ENCODE data around the gene TM9SF2.

The TM9SF2 gene

DNA sequence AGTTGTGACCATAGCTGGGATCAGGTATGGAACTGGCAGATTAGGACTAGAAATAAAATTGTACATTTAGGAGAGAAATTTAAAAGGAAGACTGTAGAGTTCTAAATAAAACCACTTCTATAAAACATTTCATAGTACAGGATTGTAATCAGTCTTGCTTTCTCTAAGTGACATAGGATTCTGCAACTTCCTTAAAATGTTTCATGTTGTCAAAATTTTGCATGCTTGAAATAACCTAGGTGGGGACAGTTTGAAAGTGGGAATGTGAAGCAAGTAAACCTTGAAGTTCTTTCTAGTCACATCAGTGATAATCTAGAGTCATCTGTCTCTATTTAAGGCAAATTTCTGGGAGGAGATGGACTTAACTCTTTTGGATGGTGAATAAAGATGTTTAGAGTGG is 6.7 kb downstream of the TM9SF2 start:
- no peaks in the 10 kb centered on the region for H3K36me3 ChIP-seq (ENCODE audit: insufficient read depth)
- H3K27ac ChIP-seq: no peak overlapping the region
- no peaks in the 10 kb centered on the region for H3K27me3 ChIP-seq (ENCODE audit: insufficient read depth, low read depth)
- H4K20me1 ChIP-seq (ENCODE audit: insufficient read depth): no peaks in the 10 kb centered on the region
- TF ChIP-seq, protein P1, sequence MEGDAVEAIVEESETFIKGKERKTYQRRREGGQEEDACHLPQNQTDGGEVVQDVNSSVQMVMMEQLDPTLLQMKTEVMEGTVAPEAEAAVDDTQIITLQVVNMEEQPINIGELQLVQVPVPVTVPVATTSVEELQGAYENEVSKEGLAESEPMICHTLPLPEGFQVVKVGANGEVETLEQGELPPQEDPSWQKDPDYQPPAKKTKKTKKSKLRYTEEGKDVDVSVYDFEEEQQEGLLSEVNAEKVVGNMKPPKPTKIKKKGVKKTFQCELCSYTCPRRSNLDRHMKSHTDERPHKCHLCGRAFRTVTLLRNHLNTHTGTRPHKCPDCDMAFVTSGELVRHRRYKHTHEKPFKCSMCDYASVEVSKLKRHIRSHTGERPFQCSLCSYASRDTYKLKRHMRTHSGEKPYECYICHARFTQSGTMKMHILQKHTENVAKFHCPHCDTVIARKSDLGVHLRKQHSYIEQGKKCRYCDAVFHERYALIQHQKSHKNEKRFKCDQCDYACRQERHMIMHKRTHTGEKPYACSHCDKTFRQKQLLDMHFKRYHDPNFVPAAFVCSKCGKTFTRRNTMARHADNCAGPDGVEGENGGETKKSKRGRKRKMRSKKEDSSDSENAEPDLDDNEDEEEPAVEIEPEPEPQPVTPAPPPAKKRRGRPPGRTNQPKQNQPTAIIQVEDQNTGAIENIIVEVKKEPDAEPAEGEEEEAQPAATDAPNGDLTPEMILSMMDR (conservative IDR thresholded peaks at IDR 0.05; ENCODE audit: low read depth, low read length): no peak
- H2AFZ ChIP-seq (ENCODE audit: low read depth): no peak overlapping the region
- peaks cover 61% of the 10 kb centered on the region for H3K79me2 ChIP-seq (ENCODE audit: insufficient read depth, low read depth)
- H3K4me3 ChIP-seq (IDR thresholded peaks at IDR 0.05; ENCODE audit: insufficient read depth, low read depth, low read length): no peak overlapping the region
- peaks cover 21% of the 10 kb centered on the region for H3K4me1 ChIP-seq (ENCODE audit: low read depth, poor library complexity, severe bottlenecking)
- H3K4me2 ChIP-seq: no peak overlapping the region
- no peak overlapping the region for H3K9ac ChIP-seq

DNA sequence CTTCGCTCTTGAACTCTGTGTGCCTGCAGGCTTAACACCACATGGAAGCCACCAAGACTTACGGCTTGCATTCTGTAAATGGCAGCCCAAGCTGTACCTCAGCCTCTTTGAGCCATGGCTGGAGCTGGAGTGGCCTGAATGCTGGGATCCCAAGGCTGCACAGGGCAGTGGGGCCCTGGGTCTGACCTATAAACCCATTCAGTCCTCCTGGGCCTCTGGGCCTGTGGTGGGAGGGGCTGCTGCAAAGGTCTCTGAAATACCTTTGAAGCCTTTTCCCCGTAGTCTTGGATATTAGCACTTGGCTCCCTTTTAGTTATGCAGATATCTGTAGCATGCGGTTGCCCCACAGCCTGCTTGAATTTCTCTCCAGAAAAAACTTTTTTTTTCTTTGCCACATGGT is 8.2 kb downstream of the TM9SF2 start:
- Histone ChIP-seq H2AFZ (ENCODE audit: low read depth) (no peak overlapping the region), H3K4me2 (no peak overlapping the region), H3K27ac (no peak overlapping the region), H4K20me1 (ENCODE audit: insufficient read depth) (no peaks in the 10 kb centered on the region), H3K4me1 (ENCODE audit: low read depth, poor library complexity, severe bottlenecking) (peaks cover 20% of the 10 kb centered on the region), H3K79me2 (ENCODE audit: insufficient read depth, low read depth) (peaks cover 49% of the 10 kb centered on the region), H3K27me3 (ENCODE audit: insufficient read depth, low read depth) (no peaks in the 10 kb centered on the region), H3K4me3 (IDR thresholded peaks at IDR 0.05; ENCODE audit: insufficient read depth, low read depth, low read length) (no peak overlapping the region), H3K36me3 (ENCODE audit: insufficient read depth) (no peaks in the 10 kb centered on the region), H3K9ac (no peak overlapping the region)
- TF ChIP-seq, protein P1 (conservative IDR thresholded peaks at IDR 0.05; ENCODE audit: low read depth, low read length): no peak

DNA sequence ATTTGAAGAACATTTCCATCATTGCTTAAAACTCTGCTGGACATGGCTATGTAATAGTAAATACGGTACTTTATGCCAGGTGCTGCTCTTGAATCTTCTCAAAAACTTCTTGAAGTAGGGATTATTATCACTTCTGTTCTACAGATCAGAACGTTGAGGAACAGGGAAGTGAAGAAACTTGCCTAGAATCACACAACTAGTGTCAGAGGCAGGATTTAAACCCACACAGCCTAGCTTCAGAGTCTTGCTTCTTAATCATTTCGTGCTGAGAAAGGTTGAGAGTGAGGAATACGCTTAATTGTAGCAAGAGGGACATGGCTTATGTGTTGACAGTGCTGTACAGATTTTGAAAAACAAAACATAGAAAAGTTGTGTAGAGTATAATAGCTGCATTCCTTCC is 13.5 kb downstream of the TM9SF2 start:
- Histone ChIP-seq H3K4me1 (ENCODE audit: low read depth, poor library complexity, severe bottlenecking) (peaks cover 7% of the 10 kb centered on the region), H3K4me2 (no peak overlapping the region), H2AFZ (ENCODE audit: low read depth) (no peak overlapping the region), H3K27me3 (ENCODE audit: insufficient read depth, low read depth) (no peaks in the 10 kb centered on the region), H3K27ac (no peak overlapping the region), H3K79me2 (ENCODE audit: insufficient read depth, low read depth) (peaks cover 23% of the 10 kb centered on the region; the same call in 1 of the 2 replicates), H3K36me3 (ENCODE audit: insufficient read depth) (no peaks in the 10 kb centered on the region), H3K4me3 (IDR thresholded peaks at IDR 0.05; ENCODE audit: insufficient read depth, low read depth, low read length) (no peak overlapping the region), H4K20me1 (ENCODE audit: insufficient read depth) (no peaks in the 10 kb centered on the region), H3K9ac (no peak overlapping the region)
- TF ChIP-seq, protein P1 (conservative IDR thresholded peaks at IDR 0.05; ENCODE audit: low read depth, low read length): no peak

DNA sequence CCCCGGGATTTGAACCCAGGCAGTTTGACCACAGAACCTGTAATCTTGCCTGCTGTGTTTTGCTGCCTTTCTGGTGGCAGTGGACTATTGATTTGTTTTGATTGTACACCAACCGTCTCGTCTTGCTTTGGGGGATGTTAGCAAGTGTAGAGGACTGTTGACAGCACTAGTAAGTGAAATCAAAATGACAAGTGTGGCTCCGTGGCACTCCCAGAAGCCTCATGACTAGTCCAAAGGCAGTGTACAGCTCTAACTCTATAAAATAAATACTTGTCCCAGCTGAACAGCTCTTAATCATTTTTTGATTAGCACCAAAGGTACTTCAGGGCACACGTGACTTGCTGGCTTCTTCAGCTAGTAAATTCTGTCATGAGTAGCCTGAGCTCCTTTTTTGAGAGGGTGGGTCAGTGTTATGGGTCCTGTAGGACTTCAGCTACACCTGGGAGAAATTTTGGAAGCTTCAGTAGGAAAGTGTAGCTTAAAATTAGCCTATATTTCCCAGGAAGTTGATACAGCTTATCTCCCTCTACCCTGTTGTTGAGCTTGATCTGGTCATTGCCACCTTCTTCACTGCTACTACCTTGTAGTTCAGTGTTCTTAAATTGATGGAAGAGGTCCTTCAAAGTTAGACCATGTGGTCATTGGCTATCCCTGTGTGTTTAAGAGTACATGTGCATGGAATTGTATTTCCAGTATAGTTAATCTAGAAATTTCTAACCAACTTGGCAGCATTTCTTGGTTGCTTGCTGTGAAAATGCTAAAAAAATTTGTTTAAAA is 15.1 kb downstream of the TM9SF2 start:
- H3K4me1 ChIP-seq (ENCODE audit: low read depth, poor library complexity, severe bottlenecking): peaks cover 7% of the 10 kb centered on the region
- no peaks in the 10 kb centered on the region for H4K20me1 ChIP-seq (ENCODE audit: insufficient read depth)
- H3K27me3 ChIP-seq (ENCODE audit: insufficient read depth, low read depth): no peaks in the 10 kb centered on the region
- H3K36me3 ChIP-seq (ENCODE audit: insufficient read depth): no peaks in the 10 kb centered on the region
- peaks cover 14% of the 10 kb centered on the region; the same call in 1 of the 2 replicates for H3K79me2 ChIP-seq (ENCODE audit: insufficient read depth, low read depth)
- H3K27ac ChIP-seq: no peak overlapping the region
- TF ChIP-seq, protein P1 (conservative IDR thresholded peaks at IDR 0.05; ENCODE audit: low read depth, low read length): no peak
- H3K9ac ChIP-seq: no peak overlapping the region
- H2AFZ ChIP-seq (ENCODE audit: low read depth): no peak overlapping the region
- H3K4me2 ChIP-seq: no peak overlapping the region
- no peak overlapping the region for H3K4me3 ChIP-seq (IDR thresholded peaks at IDR 0.05; ENCODE audit: insufficient read depth, low read depth, low read length)

Data from KMS-11 (cell line).